ENCODE data around the gene ARF3. TPM values are rescaled to one million over a fixed set of nuclear protein-coding genes. Genes with fewer than 3 reads are reported as not detected.
A peak's percentile ranks its signal among the peaks of the same experiment; 100 is the strongest.

ARF3 gene
- total RNA-seq, 4 donors from 2014 or later = 65.1 to 89.3 (median 80.1) TPM

DNA sequence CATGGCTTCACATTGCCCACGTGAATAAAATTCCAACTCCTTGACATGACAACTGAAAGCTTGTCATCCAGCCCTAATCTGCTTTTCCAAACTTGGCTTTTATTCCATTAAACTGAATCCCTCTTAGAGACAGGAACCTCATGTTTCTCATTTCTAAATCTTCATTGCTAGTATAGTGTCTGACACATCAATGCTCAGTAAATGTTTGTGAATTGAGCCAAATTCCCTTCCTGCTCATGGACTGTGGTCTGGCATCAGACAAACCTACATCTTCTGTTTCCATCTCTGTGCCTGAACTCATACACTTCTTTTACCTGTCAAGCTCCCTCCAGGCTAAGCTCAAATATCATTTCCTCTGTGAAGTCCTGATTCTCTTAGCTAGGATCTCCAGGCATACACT, 27.7 kb downstream of the ARF3 start:
- DNase-seq (ENCODE audit: low spot score in 2 of 2) = no peak
- H3K4me3 ChIP-seq (ENCODE audit: low read depth, poor library complexity, severe bottlenecking) = no peak overlapping the region
- intact Hi-C loops (cut with DNase I; ENCODE audit: low total_unique reads) = no loop called here
- WGBS, 2 donors = 85 to 90% methylated on average over 1 of the region's 1 CpG
- TF ChIP-seq, protein P1, sequence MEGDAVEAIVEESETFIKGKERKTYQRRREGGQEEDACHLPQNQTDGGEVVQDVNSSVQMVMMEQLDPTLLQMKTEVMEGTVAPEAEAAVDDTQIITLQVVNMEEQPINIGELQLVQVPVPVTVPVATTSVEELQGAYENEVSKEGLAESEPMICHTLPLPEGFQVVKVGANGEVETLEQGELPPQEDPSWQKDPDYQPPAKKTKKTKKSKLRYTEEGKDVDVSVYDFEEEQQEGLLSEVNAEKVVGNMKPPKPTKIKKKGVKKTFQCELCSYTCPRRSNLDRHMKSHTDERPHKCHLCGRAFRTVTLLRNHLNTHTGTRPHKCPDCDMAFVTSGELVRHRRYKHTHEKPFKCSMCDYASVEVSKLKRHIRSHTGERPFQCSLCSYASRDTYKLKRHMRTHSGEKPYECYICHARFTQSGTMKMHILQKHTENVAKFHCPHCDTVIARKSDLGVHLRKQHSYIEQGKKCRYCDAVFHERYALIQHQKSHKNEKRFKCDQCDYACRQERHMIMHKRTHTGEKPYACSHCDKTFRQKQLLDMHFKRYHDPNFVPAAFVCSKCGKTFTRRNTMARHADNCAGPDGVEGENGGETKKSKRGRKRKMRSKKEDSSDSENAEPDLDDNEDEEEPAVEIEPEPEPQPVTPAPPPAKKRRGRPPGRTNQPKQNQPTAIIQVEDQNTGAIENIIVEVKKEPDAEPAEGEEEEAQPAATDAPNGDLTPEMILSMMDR (IDR thresholded peaks at IDR 0.05) = no peak
- TF ChIP-seq POLR2A (IDR thresholded peaks at IDR 0.05) = no peak

DNA sequence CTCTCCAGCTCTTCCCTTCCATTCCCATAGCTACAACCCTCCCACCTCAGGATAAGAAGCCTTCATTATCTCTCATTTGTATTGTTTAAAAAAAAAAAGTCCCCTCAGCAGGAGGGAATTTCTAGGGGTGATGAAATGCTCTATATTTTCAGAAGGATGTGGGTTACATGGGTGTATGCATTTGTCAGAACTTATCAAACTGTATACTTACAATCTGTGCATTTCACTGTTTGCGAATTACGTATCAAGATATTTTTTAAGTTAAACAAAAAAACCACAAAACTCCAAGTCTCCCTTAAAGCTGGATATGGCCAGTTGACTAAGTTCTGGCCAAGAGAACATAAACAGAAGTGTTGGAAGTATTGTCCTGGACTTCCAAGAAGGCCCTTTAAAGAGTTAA, 30.0 kb downstream of the ARF3 start:
- intact Hi-C loops (cut with DNase I; ENCODE audit: low total_unique reads) = no loop called here
- no peak for DNase-seq (ENCODE audit: low spot score in 2 of 2)
- no peak for TF ChIP-seq POLR2A (IDR thresholded peaks at IDR 0.05)
- WGBS, 2 donors = 96 to 100% methylated on average over 2 of the region's 2 CpGs
- no peak overlapping the region for H3K4me3 ChIP-seq (ENCODE audit: low read depth, poor library complexity, severe bottlenecking)

DNA sequence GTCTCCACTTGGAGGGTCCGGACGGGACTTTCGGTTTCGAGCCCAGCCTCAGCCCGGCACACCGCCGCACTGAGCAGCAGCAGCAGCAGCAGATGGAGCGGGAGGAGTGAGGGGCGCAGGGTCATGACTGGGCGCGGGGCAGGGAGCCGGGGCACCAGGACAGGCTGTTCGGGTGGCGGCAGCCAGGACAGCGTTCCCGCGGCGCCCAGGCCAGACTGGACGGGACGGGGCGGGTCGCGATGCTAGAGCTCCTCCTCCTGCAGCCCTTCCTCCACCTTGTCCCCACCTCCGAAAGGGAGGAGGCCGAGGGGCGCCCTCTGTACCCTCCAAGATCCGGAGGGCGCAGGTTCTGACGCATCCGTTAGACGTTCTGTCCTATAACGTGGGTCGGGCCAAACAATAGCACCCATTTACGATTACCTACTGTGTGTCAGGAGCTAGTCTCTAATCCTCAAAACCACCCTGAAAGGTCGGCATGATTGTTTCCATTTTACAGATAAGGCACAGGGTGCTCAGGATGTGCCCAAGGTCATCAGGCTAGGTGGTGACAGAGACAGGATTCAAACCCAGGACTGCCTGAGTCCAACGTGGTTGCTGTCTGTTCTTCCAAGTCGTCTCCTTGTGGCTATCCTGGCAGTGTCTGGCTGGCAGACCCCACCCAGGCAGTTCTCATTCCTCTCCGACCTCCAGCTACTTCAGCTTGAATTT, 31.8 kb downstream of the ARF3 start, which contains the start of gene FKBP11:
Gene FKBP11 (minus strand): TSS at position 189 of the 708 bp plus-strand sequence. CDS start 64 bp downstream, at position 125.
- peak; percentile 26 to 93 for DNase-seq (ENCODE audit: low spot score in 2 of 2)
- intact Hi-C loops (cut with DNase I; ENCODE audit: low total_unique reads) = no loop called here
- H3K4me3 ChIP-seq (ENCODE audit: low read depth, poor library complexity, severe bottlenecking) = peak within 1 kb of the TSS; percentile 90
- WGBS, 2 donors = 3 to 4% methylated on average over 32 to 36 of the region's 38 CpGs
- TF ChIP-seq POLR2A (IDR thresholded peaks at IDR 0.05) = no peak
- TF ChIP-seq, protein P1 (IDR thresholded peaks at IDR 0.05) = no peak

DNA sequence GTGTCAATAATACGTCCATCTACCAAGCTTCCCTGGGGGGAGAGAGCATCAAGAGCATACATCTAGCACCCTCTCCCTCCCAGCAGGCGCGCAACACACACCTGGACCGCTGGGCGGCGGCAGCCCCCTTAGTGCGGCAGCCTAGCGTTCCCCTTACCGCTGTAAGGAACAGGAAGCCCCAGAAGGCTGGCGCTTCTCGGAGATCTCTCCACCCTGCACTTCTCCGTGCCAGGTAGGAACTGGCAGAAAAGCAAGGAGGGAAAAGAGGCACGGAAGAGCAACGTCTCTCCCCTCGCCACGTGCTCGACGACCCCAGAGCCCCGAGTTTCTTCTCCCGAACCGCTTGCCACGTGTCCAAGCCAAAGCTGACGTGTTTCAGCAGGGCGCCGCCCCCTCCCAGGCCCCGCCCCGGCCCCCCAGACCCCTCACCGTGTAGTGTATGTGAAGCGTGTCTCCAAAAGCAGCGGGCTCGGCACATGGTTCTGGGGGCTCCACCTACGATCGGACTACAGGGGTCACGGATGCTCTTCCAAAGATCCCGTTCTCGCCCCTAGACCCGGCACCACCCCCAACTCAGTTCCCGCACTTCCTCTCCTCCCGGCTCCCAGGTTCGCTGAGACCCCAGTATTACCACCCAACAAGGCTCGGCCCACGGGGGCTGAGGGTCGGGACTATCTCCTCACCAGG, 32.5 kb downstream of the ARF3 start:
- 1% methylated on average over 38 to 43 of the region's 43 CpGs for WGBS, 2 donors

DNA sequence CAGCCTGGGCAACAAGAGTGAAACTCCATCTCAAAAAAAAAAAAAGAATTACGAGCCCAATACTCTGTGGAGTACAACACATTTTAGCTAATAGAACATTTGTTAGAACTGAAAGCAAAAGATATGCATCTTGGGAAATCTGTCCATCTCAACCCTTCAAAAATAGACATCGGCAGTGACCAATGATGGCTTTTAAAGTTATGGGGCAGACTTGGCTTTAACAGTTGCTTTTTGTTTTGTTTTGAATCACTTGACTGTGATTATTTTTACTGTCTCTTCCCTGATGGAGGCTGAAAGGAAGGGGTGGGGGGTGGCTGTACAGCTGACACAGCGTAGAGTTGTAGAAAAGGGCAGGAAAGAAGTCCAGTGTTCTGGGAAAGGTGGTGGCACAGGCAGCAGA, 34.2 kb downstream of the ARF3 start:
- intact Hi-C loops (cut with DNase I; ENCODE audit: low total_unique reads) = no loop called here
- TF ChIP-seq, protein P1 (IDR thresholded peaks at IDR 0.05) = no peak
- TF ChIP-seq POLR2A (IDR thresholded peaks at IDR 0.05) = no peak
- H3K4me3 ChIP-seq (ENCODE audit: low read depth, poor library complexity, severe bottlenecking) = no peak overlapping the region
- WGBS, 2 donors = 86 to 93% methylated on average over 3 of the region's 3 CpGs
- DNase-seq (ENCODE audit: low spot score in 2 of 2) = no peak

More for the DNA sequence above, 32.5 kb downstream of the ARF3 start:
- DNase-seq (ENCODE audit: low spot score in 2 of 2) = no peak
- TF ChIP-seq, protein P1 (IDR thresholded peaks at IDR 0.05) = no peak
- no peak for TF ChIP-seq POLR2A (IDR thresholded peaks at IDR 0.05)
- H3K4me3 ChIP-seq (ENCODE audit: low read depth, poor library complexity, severe bottlenecking) = peak overlapping the region; percentile 90
- intact Hi-C loops (cut with DNase I; ENCODE audit: low total_unique reads) = no loop called here

DNA sequence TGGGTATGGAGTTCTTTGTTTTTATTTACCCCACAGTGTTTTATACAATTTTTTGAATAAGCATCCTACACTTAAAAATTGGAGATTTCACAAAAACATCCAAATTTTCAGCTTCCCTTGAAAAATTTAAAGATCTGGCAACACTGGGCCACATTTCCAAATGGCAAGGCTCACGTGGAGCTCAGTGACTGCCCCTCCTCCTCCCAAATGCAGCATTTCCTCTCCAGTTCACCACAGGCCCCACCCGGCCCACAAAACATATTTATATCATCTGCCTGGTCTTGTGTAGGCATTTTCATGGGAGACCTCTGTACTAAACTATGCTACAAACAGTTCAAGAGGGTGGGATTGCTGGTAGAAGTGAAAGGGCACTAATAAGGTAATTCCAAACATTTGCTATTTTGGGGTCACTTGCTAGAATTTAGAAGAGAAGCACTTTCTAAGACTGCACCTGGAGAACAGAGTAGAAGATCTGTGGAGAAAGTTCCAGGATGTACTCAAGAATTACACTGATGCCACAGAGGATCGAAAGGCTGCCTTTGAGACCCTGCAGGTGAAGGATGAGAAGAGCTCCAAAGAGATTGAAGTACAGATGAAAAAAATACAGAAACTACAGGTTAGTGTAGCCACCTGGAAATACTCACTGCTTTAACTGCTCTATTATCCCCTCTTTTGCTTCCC, 39.3 kb downstream of the ARF3 start:
- intact Hi-C loops (cut with DNase I; ENCODE audit: low total_unique reads) = no loop called here
- TF ChIP-seq POLR2A (IDR thresholded peaks at IDR 0.05) = no peak
- TF ChIP-seq, protein P1 (IDR thresholded peaks at IDR 0.05) = no peak
- 40 to 59% methylated on average over 3 of the region's 3 CpGs for WGBS, 2 donors
- H3K4me3 ChIP-seq (ENCODE audit: low read depth, poor library complexity, severe bottlenecking) = no peak overlapping the region
- no peak for DNase-seq (ENCODE audit: low spot score in 2 of 2)

Data from lower leg skin (tissue), 4 donors.